ENCODE measurements around the gene DNM1L. TPM values are rescaled to one million over a fixed set of nuclear protein-coding genes. Genes with fewer than 3 reads are reported as not detected.

Gene DNM1L
- total and polyA plus RNA-seq, 9 of the 15 experiments (the other 6 are each of a cell fraction or from before 2014, with no cell fraction given): 24.1 to 82.8 (median 61.5) TPM

- no peak for TF ChIP-seq ZNF592 (IDR thresholded peaks at IDR 0.05)
- TF ChIP-seq THRB (CRISPR knock-in tag; conservative IDR thresholded peaks at IDR 0.05): no peak
- TF ChIP-seq POLR2AphosphoS5 (IDR thresholded peaks at IDR 0.05; ENCODE audit: control insufficient read depth, insufficient read depth, low read depth, low read length): no peak
- no peak for TF ChIP-seq PBX2 (CRISPR knock-in tag; IDR thresholded peaks at IDR 0.05; ENCODE audit: low read depth)
- TF ChIP-seq PBX2 (tag; conservative IDR thresholded peaks at IDR 0.05; ENCODE audit: low read depth): no peak
Observed at GRCh38 chr12:32697445-32697844, 18.3 kb downstream of the DNM1L start (continued).
